GM12875 (cell line): Measurements from ENCODE around the gene SYNDIG1.

Source experiments
- H3K4me3 ChIP-seq: one replicate; pipeline ENCODE4 v1.5.1; 2011; ENCODE audit warnings: low read depth, low read length, control low read depth
- TF ChIP-seq, protein P1 (sequence below): IDR thresholded peaks from 2 replicates; pipeline ENCODE4 v1.5.1; 2011; ENCODE audit warnings: low read depth, mild to moderate bottlenecking, control low read depth, inconsistent platforms, low read length, moderate library complexity, borderline replicate concordance; ENCODE audit not compliant: insufficient read depth

The SYNDIG1 gene

DNA sequence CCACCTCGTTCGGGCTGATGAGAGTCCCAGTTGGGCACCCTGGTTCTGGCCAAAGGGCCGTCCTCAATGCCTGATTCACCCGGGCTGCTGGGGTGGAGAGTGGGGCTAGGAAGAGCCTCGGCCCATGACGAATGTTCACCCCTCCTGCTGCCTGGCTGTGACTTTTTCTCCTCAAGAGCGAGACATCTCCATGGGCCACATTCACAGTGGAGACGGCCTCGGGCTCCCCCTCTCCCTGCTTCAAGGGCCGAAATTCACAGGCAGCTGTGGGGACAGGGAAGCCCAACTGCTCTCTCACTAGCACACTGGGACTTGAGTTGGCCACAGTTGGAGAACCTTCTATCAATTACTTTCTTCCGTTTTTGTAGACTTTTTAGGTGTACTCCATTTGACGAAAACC is 138.0 kb downstream of the SYNDIG1 start:
- no peak overlapping the region for H3K4me3 ChIP-seq
- TF ChIP-seq, protein P1, sequence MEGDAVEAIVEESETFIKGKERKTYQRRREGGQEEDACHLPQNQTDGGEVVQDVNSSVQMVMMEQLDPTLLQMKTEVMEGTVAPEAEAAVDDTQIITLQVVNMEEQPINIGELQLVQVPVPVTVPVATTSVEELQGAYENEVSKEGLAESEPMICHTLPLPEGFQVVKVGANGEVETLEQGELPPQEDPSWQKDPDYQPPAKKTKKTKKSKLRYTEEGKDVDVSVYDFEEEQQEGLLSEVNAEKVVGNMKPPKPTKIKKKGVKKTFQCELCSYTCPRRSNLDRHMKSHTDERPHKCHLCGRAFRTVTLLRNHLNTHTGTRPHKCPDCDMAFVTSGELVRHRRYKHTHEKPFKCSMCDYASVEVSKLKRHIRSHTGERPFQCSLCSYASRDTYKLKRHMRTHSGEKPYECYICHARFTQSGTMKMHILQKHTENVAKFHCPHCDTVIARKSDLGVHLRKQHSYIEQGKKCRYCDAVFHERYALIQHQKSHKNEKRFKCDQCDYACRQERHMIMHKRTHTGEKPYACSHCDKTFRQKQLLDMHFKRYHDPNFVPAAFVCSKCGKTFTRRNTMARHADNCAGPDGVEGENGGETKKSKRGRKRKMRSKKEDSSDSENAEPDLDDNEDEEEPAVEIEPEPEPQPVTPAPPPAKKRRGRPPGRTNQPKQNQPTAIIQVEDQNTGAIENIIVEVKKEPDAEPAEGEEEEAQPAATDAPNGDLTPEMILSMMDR: no peak

DNA sequence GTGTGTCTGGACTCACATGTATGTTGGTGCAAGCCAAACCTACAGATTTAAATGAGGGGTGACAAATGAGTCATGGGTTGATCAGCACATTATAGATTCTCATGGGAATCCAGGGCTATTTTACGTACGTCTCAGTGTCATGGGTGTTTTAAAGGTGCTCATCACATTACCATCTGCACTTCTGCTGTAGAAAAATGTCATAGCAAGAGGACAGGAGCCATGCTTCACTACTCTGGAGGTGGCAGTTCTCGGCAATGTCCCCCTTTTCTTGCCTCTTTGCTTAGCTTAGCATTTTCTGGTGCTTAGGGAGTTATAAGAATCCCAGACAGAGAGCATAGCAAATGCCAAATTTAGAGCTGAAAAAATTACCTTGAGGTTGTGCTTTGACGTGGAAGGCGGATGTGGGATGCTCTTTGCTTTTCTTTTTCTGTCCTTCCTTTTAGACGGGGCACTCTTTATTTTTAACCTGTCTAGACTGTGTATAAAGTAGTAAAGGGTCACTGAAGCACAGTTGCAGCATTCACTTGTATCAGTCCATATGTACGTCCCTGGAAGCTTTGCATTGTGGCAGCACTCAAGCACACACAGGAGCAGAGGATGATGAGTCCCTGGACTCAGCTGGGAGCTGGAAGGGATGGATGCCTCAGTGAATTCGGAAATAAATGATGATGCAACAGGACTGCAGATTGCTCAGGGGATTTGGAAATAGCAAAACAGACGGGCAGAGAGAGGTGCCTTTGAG is 139.7 kb downstream of the SYNDIG1 start:
- no peak overlapping the region for H3K4me3 ChIP-seq
- TF ChIP-seq, protein P1: no peak

DNA sequence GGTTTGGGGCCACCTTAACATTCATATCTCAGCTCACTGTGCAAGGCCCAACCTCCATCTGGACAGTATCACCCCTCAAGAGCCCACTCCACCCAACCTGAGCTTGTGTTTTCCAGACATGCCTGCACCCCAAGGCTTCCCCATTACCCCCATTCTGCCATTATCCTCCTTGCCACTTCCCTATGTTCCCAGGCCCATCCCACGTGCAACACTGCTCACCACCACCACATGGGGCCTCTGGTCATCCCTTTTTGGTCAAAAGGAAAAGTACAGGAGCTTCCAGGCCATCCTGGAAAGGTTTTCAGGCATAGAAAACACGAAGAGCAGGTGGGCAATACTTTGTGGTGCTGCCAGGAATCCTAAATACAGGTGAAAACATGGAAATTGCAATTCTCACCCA is 140.3 kb downstream of the SYNDIG1 start:
- no peak overlapping the region for H3K4me3 ChIP-seq
- TF ChIP-seq, protein P1: no peak

DNA sequence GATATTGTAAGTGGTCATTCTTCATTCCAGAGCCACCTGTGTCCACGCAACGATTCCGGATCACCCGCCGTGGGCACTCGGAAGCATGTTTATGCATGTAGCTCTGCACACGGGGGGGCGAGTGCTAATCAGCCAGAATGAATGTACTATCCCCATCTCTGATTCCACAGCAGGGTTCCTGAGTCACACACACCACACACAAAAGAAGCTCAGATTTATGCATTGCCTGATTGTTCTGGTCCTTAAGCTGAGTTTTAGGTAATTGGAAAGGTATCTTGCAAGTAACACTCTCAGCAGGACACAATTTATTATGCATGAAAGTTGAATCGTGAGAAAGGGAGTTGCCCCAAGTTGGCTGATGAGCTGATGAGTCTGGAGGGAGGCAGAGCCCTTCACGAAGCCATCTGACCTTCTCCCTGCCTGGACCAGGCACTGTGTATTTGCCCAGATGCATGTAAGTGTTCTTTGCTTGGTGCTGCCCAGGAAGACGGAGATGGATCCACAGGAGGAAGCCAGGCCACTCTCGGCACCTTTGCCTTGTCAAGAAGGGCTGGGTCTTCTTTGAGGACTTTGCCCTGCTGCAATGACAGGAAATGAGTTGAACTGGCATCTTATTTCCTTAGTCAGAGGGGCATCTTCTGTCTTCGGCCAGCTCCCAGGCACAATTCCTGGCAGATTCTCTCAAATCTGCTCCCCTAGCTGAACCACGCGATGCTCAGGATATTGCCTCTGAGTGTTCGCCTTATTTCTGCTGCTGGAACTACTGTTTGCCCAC is 141.1 kb downstream of the SYNDIG1 start:
- H3K4me3 ChIP-seq: no peak overlapping the region
- TF ChIP-seq, protein P1: no peak

DNA sequence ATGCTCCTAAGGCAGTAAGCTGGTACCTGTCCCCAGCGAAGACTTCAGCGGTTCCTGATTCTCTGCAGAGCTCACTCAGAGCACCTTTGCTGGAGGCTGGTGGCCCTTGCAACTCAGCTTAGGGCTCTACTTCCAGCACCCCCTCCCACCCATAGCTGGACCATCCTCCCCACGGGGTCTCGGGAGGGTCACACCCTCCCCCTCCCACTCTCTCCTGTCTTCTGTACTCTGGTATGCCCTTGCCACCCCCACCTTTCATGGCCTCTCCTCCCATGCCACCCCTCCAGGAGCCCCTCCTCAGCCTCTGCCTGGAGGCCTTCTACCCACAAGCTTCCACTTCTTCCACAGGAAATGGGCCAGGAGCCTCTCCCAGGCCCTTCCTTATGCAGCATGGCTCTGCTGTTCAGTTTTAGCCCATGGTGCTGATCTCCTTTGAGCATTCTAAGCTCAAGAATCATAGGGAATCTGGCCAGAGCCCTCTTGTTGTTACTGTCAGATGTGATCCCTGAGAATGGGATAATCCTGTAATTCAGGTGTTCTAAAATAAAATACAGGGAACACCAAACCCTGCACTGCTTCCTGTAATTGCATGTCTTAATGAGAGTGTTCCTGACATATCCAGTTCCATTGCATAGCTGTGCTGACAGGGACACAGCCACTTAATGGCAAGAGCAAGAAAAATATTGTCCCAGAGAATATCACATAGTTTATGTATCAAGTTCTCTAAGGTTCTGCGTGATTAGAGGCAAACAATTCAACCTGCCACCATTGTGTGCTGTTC is 142.1 kb downstream of the SYNDIG1 start:
- TF ChIP-seq, protein P1: no peak
- H3K4me3 ChIP-seq: no peak overlapping the region

DNA sequence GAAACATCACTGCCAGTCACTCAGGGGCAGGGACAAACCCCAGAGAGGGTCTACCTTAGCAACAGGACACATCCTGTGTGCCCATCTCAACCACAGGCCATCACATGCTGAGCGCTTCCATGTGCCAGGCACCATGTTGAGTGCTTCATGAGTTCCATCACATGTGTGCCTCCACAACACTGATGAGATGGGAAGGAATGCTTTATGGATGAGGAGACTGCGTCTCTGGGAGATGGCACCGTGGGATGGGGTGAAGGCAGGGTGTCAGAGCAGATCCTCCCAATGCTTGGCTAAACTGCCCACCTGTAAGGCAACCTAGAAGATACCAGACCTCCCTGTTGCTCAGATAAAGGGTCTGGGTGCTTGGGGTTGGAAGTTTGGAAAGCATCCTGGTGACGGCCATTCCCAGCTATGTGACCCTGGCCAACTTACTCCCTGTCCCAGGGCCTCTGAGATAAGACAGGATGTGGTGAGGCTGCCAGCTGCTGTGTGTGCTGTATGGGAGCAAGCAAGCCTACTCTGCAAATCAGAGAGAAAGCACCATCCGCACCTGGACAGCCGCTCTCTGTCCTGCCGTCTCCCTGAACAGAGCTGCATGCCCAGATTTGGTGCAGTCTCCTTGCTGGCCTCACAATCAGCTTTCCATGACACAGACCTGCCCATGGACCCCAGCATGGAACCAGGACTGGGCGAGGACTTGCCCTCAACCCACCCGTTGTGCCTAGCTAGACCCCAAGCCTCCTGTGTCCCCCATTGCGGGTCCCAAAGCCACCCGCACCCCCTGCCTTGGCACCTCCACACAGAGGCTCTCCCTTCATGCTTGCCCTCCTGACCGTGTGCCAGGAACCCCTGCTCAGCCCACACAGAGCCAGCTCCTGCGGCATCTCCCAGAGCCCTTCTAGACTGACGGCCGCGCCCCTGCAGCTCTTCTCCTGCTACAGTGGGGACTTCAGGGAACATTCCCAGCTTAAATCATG is 143.7 kb downstream of the SYNDIG1 start:
- TF ChIP-seq, protein P1: no peak
- H3K4me3 ChIP-seq: no peak overlapping the region
